ENCODE measurements around the gene DMKN.

DNA sequence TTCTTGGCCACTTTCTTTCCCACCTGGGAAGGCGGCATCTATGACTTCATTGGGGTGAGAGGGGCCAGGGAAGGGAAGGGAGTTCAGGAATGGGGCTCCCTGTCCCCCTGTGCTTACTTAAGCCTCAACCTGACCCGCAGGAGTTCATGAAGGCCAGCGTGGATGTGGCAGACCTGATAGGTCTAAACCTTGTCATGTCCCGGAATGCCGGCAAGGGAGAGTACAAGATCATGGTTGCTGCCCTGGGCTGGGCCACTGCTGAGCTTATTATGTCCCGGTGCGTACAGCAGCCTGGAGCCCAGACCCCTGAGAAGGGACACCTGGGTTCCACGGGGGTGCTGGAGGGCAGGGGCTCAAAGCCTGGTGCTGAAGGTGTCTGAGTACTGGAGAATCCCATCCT lies 33.1 kb upstream of the DMKN start:
- no peak for TF ChIP-seq ZFX (IDR thresholded peaks at IDR 0.05)
- TF ChIP-seq, protein P1, sequence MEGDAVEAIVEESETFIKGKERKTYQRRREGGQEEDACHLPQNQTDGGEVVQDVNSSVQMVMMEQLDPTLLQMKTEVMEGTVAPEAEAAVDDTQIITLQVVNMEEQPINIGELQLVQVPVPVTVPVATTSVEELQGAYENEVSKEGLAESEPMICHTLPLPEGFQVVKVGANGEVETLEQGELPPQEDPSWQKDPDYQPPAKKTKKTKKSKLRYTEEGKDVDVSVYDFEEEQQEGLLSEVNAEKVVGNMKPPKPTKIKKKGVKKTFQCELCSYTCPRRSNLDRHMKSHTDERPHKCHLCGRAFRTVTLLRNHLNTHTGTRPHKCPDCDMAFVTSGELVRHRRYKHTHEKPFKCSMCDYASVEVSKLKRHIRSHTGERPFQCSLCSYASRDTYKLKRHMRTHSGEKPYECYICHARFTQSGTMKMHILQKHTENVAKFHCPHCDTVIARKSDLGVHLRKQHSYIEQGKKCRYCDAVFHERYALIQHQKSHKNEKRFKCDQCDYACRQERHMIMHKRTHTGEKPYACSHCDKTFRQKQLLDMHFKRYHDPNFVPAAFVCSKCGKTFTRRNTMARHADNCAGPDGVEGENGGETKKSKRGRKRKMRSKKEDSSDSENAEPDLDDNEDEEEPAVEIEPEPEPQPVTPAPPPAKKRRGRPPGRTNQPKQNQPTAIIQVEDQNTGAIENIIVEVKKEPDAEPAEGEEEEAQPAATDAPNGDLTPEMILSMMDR (conservative IDR thresholded peaks at IDR 0.05): no peak
